ENCODE data around the gene DNAJC16.
"Not testable (repeated sequence)": the region's sequence is repeated elsewhere in the genome, so short reads cannot be mapped to it uniquely, and the experiment has no call there.

The DNAJC16 gene

GRCh38 chr1:15507278-15507677 is 19.4 kb upstream of the DNAJC16 start:
- DNase-seq (ENCODE audit: low spot score): no peak

- no peak for DNase-seq (ENCODE audit: low spot score)
These were observed 17.8 kb upstream of the DNAJC16 start for GRCh38 chr1:15508700-15509487.

GRCh38 chr1:15509586-15509985 is 17.1 kb upstream of the DNAJC16 start:
- DNase-seq (ENCODE audit: low spot score): no peak

- no peak for DNase-seq (ENCODE audit: low spot score)
These were observed 15.8 kb upstream of the DNAJC16 start for GRCh38 chr1:15510611-15511405.

- no peak for DNase-seq (ENCODE audit: low spot score)
These were observed 13.5 kb upstream of the DNAJC16 start for GRCh38 chr1:15513192-15513591.

- DNase-seq (ENCODE audit: low spot score): no peak
These were observed 12.7 kb upstream of the DNAJC16 start for GRCh38 chr1:15513919-15514318.

GRCh38 chr1:15514557-15514956 is 12.1 kb upstream of the DNAJC16 start:
- not testable (repeated sequence) for DNase-seq (ENCODE audit: low spot score)

- DNase-seq (ENCODE audit: low spot score): no peak
These were observed 11.5 kb upstream of the DNAJC16 start for GRCh38 chr1:15515022-15515663.

- no peak for DNase-seq (ENCODE audit: low spot score)
These were observed 7.0 kb upstream of the DNAJC16 start for GRCh38 chr1:15519625-15520024.

GRCh38 chr1:15521206-15521906 is 5.3 kb upstream of the DNAJC16 start:
- not testable (repeated sequence) for DNase-seq (ENCODE audit: low spot score)

- no peak for DNase-seq (ENCODE audit: low spot score)
These were observed 4.1 kb upstream of the DNAJC16 start for GRCh38 chr1:15522551-15522950.

- DNase-seq (ENCODE audit: low spot score): no peak
These were observed 3.3 kb upstream of the DNAJC16 start for GRCh38 chr1:15523104-15524020.

- no peak for DNase-seq (ENCODE audit: low spot score)
These were observed 2.7 kb upstream of the DNAJC16 start, which contains the start of gene CASP9 for GRCh38 chr1:15524021-15524282. Gene CASP9, minus strand, starts transcription at chr1:15524215. Its CDS starts 15 bp downstream, at chr1:15524200.

- peak; percentile 99 for DNase-seq (ENCODE audit: low spot score)
These were observed 2.2 kb upstream of the DNAJC16 start for GRCh38 chr1:15524283-15525049.

GRCh38 chr1:15525050-15526020 is 1.3 kb upstream of the DNAJC16 start:
- peak; percentile 59 for DNase-seq (ENCODE audit: low spot score)

- DNase-seq (ENCODE audit: low spot score): no peak
These were observed 593 bp upstream of the DNAJC16 start for GRCh38 chr1:15526021-15526489.

- DNase-seq (ENCODE audit: low spot score): no peak
These were observed 4.4 kb downstream of the DNAJC16 start for GRCh38 chr1:15531003-15531402.

- no peak for DNase-seq (ENCODE audit: low spot score)
These were observed 5.0 kb downstream of the DNAJC16 start for GRCh38 chr1:15531682-15532081.

- no peak for DNase-seq (ENCODE audit: low spot score)
These were observed 12.1 kb downstream of the DNAJC16 start for GRCh38 chr1:15538771-15539170.

Data from hematopoietic multipotent progenitor cell treated with erythropoietin and hydrocortisone succinate and interleukin-3 and kit ligand, for 17 days (in vitro differentiated cells).